ENCODE measurements around the gene TJP2. TPM values are rescaled to one million over a fixed set of nuclear protein-coding genes. Genes with fewer than 3 reads are reported as not detected.
"Not testable (repeated sequence)": the region's sequence is repeated elsewhere in the genome, so short reads cannot be mapped to it uniquely, and the experiment has no call there.

Gene TJP2
- total RNA-seq, 2 experiments from 2014 or later = 6.3 to 8.0 TPM

GRCh38 chr9:69303331-69303730 lies 129.3 kb downstream of the TJP2 start:
- ChIA-PET CTCF (no interaction called here), POLR2A (no interaction called here)
- Histone ChIP-seq H3K4me1 (ENCODE audit: insufficient read depth, low read length) (no peaks in the 10 kb centered on the region), H3K9me3 (ENCODE audit: control insufficient read depth in 1 of 2, insufficient read depth in 1 of 2, low read length in 2 of 2) (no peaks in the 10 kb centered on the region), H3K4me3 (ENCODE audit: low read length) (no peak overlapping the region), H3K27ac (ENCODE audit: low read depth in 1 of 2, low read length in 2 of 2) (no peak overlapping the region), H3K36me3 (ENCODE audit: insufficient read depth, low read length) (no peaks in the 10 kb centered on the region), H3K27me3 (ENCODE audit: control insufficient read depth in 1 of 2, insufficient read depth in 2 of 2, low read length in 2 of 2) (no peaks in the 10 kb centered on the region)
- ATAC-seq (ENCODE audit: poor library complexity) (no peak), DNase-seq (no peak)
- no peaks in the 10 kb centered on the region for H3K9me3 Mint-ChIP-seq
- no peak overlapping the region for H3K27ac Mint-ChIP-seq
- no peaks in the 10 kb centered on the region for H3K36me3 Mint-ChIP-seq (ENCODE audit: low read depth)
- no peak overlapping the region for H3K4me3 Mint-ChIP-seq
- TF ChIP-seq, protein P1, sequence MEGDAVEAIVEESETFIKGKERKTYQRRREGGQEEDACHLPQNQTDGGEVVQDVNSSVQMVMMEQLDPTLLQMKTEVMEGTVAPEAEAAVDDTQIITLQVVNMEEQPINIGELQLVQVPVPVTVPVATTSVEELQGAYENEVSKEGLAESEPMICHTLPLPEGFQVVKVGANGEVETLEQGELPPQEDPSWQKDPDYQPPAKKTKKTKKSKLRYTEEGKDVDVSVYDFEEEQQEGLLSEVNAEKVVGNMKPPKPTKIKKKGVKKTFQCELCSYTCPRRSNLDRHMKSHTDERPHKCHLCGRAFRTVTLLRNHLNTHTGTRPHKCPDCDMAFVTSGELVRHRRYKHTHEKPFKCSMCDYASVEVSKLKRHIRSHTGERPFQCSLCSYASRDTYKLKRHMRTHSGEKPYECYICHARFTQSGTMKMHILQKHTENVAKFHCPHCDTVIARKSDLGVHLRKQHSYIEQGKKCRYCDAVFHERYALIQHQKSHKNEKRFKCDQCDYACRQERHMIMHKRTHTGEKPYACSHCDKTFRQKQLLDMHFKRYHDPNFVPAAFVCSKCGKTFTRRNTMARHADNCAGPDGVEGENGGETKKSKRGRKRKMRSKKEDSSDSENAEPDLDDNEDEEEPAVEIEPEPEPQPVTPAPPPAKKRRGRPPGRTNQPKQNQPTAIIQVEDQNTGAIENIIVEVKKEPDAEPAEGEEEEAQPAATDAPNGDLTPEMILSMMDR (IDR thresholded peaks at IDR 0.05) = no peak
- peaks cover 17% of the 10 kb centered on the region for H3K27me3 Mint-ChIP-seq
- intact Hi-C loops (cut with DNase I, micrococcal nuclease) = no loop called here
- H3K4me1 Mint-ChIP-seq (ENCODE audit: low read depth) = no peaks in the 10 kb centered on the region

- CTCF ChIA-PET; H3K9me3 ChIP-seq (ENCODE audit: control insufficient read depth in 1 of 2, insufficient read depth in 1 of 2, low read length in 2 of 2); POLR2A ChIA-PET; H3K4me3 ChIP-seq (ENCODE audit: low read length); H3K36me3 ChIP-seq (ENCODE audit: insufficient read depth, low read length); H3K27me3 ChIP-seq (ENCODE audit: control insufficient read depth in 1 of 2, insufficient read depth in 2 of 2, low read length in 2 of 2); H3K9me3 Mint-ChIP-seq; H3K27ac Mint-ChIP-seq; intact Hi-C loops (cut with DNase I, micrococcal nuclease); H3K4me3 Mint-ChIP-seq; DNase-seq; H3K4me1 ChIP-seq (ENCODE audit: insufficient read depth, low read length); ATAC-seq (ENCODE audit: poor library complexity); H3K4me1 Mint-ChIP-seq (ENCODE audit: low read depth); H3K27ac ChIP-seq (ENCODE audit: low read depth in 1 of 2, low read length in 2 of 2); H3K36me3 Mint-ChIP-seq (ENCODE audit: low read depth): not testable (repeated sequence)
- H3K27me3 Mint-ChIP-seq = peaks cover 23% of the 10 kb centered on the region
Measured at GRCh38 chr9:69306895-69307445, 132.9 kb downstream of the TJP2 start.

GRCh38 chr9:69307446-69308205 lies 133.5 kb downstream of the TJP2 start:
- ChIA-PET CTCF (no interaction called here), POLR2A (no interaction called here)
- Mint-ChIP-seq H3K27me3 (peaks cover 25% of the 10 kb centered on the region), H3K4me1 (ENCODE audit: low read depth) (no peaks in the 10 kb centered on the region), H3K9me3 (peaks cover 8% of the 10 kb centered on the region), H3K4me3 (no peak overlapping the region), H3K27ac (no peak overlapping the region), H3K36me3 (ENCODE audit: low read depth) (no peaks in the 10 kb centered on the region)
- Histone ChIP-seq H3K36me3 (ENCODE audit: insufficient read depth, low read length) (no peaks in the 10 kb centered on the region), H3K9me3 (ENCODE audit: control insufficient read depth in 1 of 2, insufficient read depth in 1 of 2, low read length in 2 of 2) (peaks cover 2 to 4% of the 10 kb centered on the region in 2 experiments), H3K27me3 (ENCODE audit: control insufficient read depth in 1 of 2, insufficient read depth in 2 of 2, low read length in 2 of 2) (peaks cover 0 to 3% of the 10 kb centered on the region in 2 experiments), H3K4me1 (ENCODE audit: insufficient read depth, low read length) (no peaks in the 10 kb centered on the region), H3K4me3 (ENCODE audit: low read length) (no peak overlapping the region), H3K27ac (ENCODE audit: low read depth in 1 of 2, low read length in 2 of 2) (no peak overlapping the region)
- intact Hi-C loops (cut with DNase I, micrococcal nuclease) = no loop called here
- ATAC-seq (ENCODE audit: poor library complexity) (no peak), DNase-seq (no peak)
- TF ChIP-seq, protein P1 (IDR thresholded peaks at IDR 0.05) = no peak
